GM12878 (cell line): Measurements from ENCODE around the gene ADGRL3. TPM values are rescaled to one million over a fixed set of nuclear protein-coding genes. Genes with fewer than 3 reads are reported as not detected.
"Not testable (repeated sequence)": the region's sequence is repeated elsewhere in the genome, so short reads cannot be mapped to it uniquely, and the experiment has no call there.

Experiments
- ATAC-seq: fragments of 200-7000 bp; cut with Tn5 transposase; 3 replicates; pipeline ENCODE4 v1.9.1; 2020; ENCODE audit warnings: mild to moderate bottlenecking, moderate library complexity
- BruUV-seq: library from RNA; stranded (reverse); fragments of 400-500 nt; replicated peaks from 2 replicates; lab custom pipeline; 2021; lab: Mats Ljungman, UMichigan
- CTCF ChIA-PET: fragments of 300-600 bp; sonication (Branson Sonifier 250); formaldehyde crosslinking; extraction: SDS; loops from one replicate; lab custom pipeline; 2021; ENCODE audit warnings: inconsistent platforms; lab: Yijun Ruan, JAX
- POLR2A ChIA-PET: fragments of 350-600 bp; formaldehyde crosslinking; extraction: SDS; loops from one replicate; lab custom pipeline; 2021; ENCODE audit warnings: inconsistent platforms; lab: Charles Lee
- RAD21 ChIA-PET: fragments of 300-600 bp; sonication (Branson Sonifier 250); formaldehyde crosslinking; loops from one replicate; lab custom pipeline; 2023; ENCODE audit warnings: antibody characterized with exemption; ENCODE audit not compliant: unreplicated experiment; lab: Charles Lee
- SMC1A ChIA-PET: fragments of 300-600 bp; sonication (Branson Sonifier 250); formaldehyde crosslinking; loops from one replicate; lab custom pipeline; 2023; ENCODE audit not compliant: unreplicated experiment, uncharacterized antibody; lab: Charles Lee
- DNase-seq: peaks from one replicate; pipeline ENCODE4 v3.0.0-alpha.2; 2011; ENCODE audit warnings: low read depth, low spot score
- FAIRE-seq: peaks from 3 replicates; lab custom pipeline; 2011; peaks lifted over from hg19 to GRCh38; lab: Jason Lieb, UNC
- H2AFZ ChIP-seq: 2 replicates; pipeline ENCODE4 v1.6.0; 2011; ENCODE audit warnings: low read depth, low read length, control low read depth; ENCODE audit not compliant: control insufficient read depth
- H3K27ac ChIP-seq: 2 replicates; pipeline ENCODE4 v1.5.1; 2011; ENCODE audit warnings: control low read depth; ENCODE audit not compliant: control insufficient read depth, insufficient read depth
- H3K27me3 ChIP-seq, 2 experiments: replicated peaks in 1 of 2; 2 replicates each; pipeline versions ENCODE4 v1.6.0 to v1.6.1; 2011; ENCODE audit warnings: low read length in 1 of 2; ENCODE audit not compliant: control insufficient read depth in 2 of 2, insufficient read depth in 2 of 2
- H3K36me3 ChIP-seq, 2 experiments: 2 replicates each; pipeline ENCODE4 v1.5.1; 2011; ENCODE audit warnings: low read length in 1 of 2; ENCODE audit not compliant: control insufficient read depth in 2 of 2, insufficient read depth in 2 of 2
- H3K4me1 ChIP-seq: 2 replicates; pipeline ENCODE4 v1.6.1; 2011; ENCODE audit warnings: mild to moderate bottlenecking, low read length, moderate library complexity, mixed read lengths; ENCODE audit not compliant: control insufficient read depth, insufficient read depth
- H3K4me2 ChIP-seq: 2 replicates; pipeline ENCODE4 v1.6.0; 2011; ENCODE audit warnings: control low read depth; ENCODE audit not compliant: control insufficient read depth, insufficient read depth
- H3K4me3 ChIP-seq: fragments of 200-600 bp; sonication (generic); 2 replicates; pipeline ENCODE4 v1.5.1; 2016
- H3K79me2 ChIP-seq: 2 replicates; pipeline ENCODE4 v1.6.0; 2011; ENCODE audit warnings: low read length; ENCODE audit not compliant: control insufficient read depth, insufficient read depth
- H3K9ac ChIP-seq: 2 replicates; pipeline ENCODE4 v1.8.0; 2011; ENCODE audit warnings: low read length, control low read depth, mixed read lengths; ENCODE audit not compliant: control insufficient read depth, insufficient read depth
- H3K9me3 ChIP-seq: replicated peaks from 3 replicates; pipeline ENCODE4 v1.5.1; 2011; ENCODE audit warnings: mild to moderate bottlenecking, low read length; ENCODE audit not compliant: control insufficient read depth, insufficient read depth
- H4K20me1 ChIP-seq: 2 replicates; pipeline ENCODE4 v1.6.0; 2011; ENCODE audit not compliant: control insufficient read depth, insufficient read depth
- WGBS: methylation state at CpG from one replicate; pipeline ENCODE4 v1.1.6; 2016; ENCODE audit warnings: low lambda C conversion rate; ENCODE audit not compliant: insufficient replicate concordance, insufficient coverage; ENCODE audit errors: missing lambda C conversion rate; 5-methylcytosine and 5-hydroxymethylcytosine counted together
- in situ Hi-C: fragments of 300-500 bp; cut with MboI; formaldehyde crosslinking; loops from 9 replicates; pipeline ENCODE4 v1.14.3; 2018; ENCODE audit warnings: mixed read lengths
- intact Hi-C: fragments of 100-400 bp; cut with micrococcal nuclease; formaldehyde crosslinking; loops from one replicate; pipeline ENCODE4 v1.14.2; 2022; ENCODE audit not compliant: unreplicated experiment
- polyA plus RNA-seq, 11 experiments: library from polyadenylated mRNA; depleted of rRNA in 4 of 11; unstranded in 6 of 11; stranded (reverse) in 5 of 11; fragments of >200 nt; fragmentation: Nextera tagmentation in 4 of 11; fragmentation: Illumina TruSeq in 1 of 11; extraction: Ambion mirVana in 4 of 11; extraction: Trizol in 1 of 11; gene quantifications; 1 replicate in 1 of 11; 2 replicates in 10 of 11; pipeline versions ENCODE4 v1.2.1 to v1.2.3, GENCODE V29; 2011 to 2016; ENCODE audit warnings: inconsistent platforms in 2 of 11, missing spikeins in 2 of 11, low read depth in 1 of 11
- total RNA-seq, 4 experiments: library from RNA; depleted of rRNA in 3 of 4; stranded (reverse); fragments of >200 nt in 3 of 4; fragmentation: Illumina TruSeq in 1 of 4; extraction: Trizol in 1 of 4; gene quantifications; 2 replicates each; pipeline versions ENCODE4 v1.2.1 to v1.2.3, GENCODE V29; 2013 to 2021

Gene ADGRL3
- total and polyA plus RNA-seq, 10 of the 15 experiments (the other 5 are each of a cell fraction or from before 2014, with no cell fraction given): 1.1 TPM; not detected in 9

DNA sequence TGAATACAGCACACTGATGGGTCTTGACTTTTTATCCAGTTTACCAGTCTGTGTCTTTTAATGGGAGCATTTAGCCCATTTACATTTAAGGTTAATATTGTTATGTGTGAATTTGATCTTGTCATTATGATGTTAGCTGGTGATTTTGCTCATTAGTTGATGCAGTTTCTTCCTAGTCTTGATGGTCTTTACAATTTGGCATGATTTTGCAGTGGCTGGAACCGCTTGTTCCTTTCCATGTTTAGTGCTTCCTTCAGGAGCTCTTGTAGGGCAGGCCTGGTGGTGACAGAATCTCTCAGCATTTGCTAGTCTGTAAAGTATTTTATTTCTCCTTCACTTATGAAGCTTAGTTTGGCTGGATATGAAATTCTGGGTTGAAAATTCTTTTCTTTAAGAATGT, 558.5 kb downstream of the ADGRL3 start:
- in situ Hi-C loops, H3K27me3 ChIP-seq, intact Hi-C loops, RAD21 ChIA-PET, H3K27ac ChIP-seq, POLR2A ChIA-PET, CTCF ChIA-PET, FAIRE-seq, BruUV-seq, H4K20me1 ChIP-seq, H3K36me3 ChIP-seq, H3K9me3 ChIP-seq, H3K4me3 ChIP-seq, ATAC-seq, H3K79me2 ChIP-seq, DNase-seq, H2AFZ ChIP-seq, SMC1A ChIA-PET, H3K9ac ChIP-seq, H3K4me1 ChIP-seq, H3K4me2 ChIP-seq: not testable (repeated sequence)
- 6% methylated on average over 1 of the region's 1 CpG for WGBS

DNA sequence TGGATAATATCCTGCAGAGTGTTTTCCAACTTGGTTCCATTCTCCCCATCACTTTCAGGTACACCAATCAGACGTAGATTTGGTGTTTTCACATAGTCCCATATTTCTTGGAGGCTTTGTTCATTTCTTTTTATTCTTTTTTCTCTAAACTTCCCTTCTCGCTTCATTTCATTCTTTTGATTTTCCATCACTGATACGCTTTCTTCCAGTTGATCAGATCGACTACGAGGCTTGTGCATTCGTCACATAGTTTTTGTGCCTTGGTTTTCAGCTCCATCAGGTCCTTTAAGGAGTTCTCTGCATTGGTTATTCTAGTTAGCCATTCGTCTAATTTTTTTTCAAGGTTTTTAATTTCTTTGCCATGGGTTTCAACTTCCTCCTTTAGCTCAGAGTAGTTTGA, 559.1 kb downstream of the ADGRL3 start:
- in situ Hi-C loops, CTCF ChIA-PET, DNase-seq, ATAC-seq, POLR2A ChIA-PET, H3K9ac ChIP-seq, H3K4me2 ChIP-seq, FAIRE-seq, BruUV-seq, H4K20me1 ChIP-seq, H2AFZ ChIP-seq, H3K27ac ChIP-seq, intact Hi-C loops, H3K27me3 ChIP-seq, H3K9me3 ChIP-seq, RAD21 ChIA-PET, H3K4me1 ChIP-seq, H3K4me3 ChIP-seq, SMC1A ChIA-PET, H3K36me3 ChIP-seq, H3K79me2 ChIP-seq: not testable (repeated sequence)
- WGBS: 40% methylated on average over 7 of the region's 7 CpGs

DNA sequence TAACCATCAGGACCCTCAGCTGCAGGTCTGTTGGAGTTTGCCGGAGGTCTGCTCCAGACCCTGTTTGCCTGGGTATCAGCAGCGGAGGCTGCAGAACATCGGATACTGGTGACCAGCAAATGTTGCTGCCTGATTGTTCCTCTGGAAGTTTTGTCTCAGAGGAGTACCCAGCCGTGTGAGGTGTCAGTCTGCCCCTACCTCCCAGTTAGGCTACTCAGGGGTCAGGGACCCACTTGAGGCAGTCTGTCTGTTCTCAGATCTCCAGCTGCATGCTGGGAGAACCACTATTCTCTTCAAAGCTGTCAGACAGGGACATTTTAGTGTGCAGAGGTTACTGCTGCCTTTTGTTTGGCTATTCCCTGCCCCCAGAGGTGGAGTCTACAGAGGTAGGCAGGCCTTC, 559.8 kb downstream of the ADGRL3 start:
- H4K20me1 ChIP-seq, H3K27me3 ChIP-seq, H3K36me3 ChIP-seq, H3K9me3 ChIP-seq, H3K79me2 ChIP-seq, H2AFZ ChIP-seq, BruUV-seq, FAIRE-seq, ATAC-seq, H3K4me2 ChIP-seq, H3K27ac ChIP-seq, POLR2A ChIA-PET, intact Hi-C loops, H3K9ac ChIP-seq, in situ Hi-C loops, CTCF ChIA-PET, RAD21 ChIA-PET, SMC1A ChIA-PET, DNase-seq, H3K4me1 ChIP-seq, H3K4me3 ChIP-seq: not testable (repeated sequence)
- 63% methylated on average over 4 of the region's 4 CpGs for WGBS
